Liver (tissue), 9 donors: ENCODE results near the gene SELENOM. TPM values are rescaled to one million over a fixed set of nuclear protein-coding genes. Genes with fewer than 3 reads are reported as not detected.
A peak's percentile ranks its signal among the peaks of the same experiment; 100 is the strongest.

Experiments
- DNase-seq: peaks from one replicate; pipeline ENCODE4 v3.0.0-alpha.2; 2017; ENCODE audit warnings: low spot score
- H3K27ac ChIP-seq, 2 donors: one replicate each; pipeline ENCODE4 v1.7.0; 2013; ENCODE audit warnings: inconsistent platforms in 2 of 2, low read length in 2 of 2, control low read depth in 1 of 2, low read depth in 1 of 2, mild to moderate bottlenecking in 1 of 2
- H3K27me3 ChIP-seq, 4 donors: one replicate each; pipeline versions ENCODE4 v1.6.1 to v1.7.0; 2013; ENCODE audit warnings: low read length in 3 of 4, inconsistent platforms in 1 of 4, mild to moderate bottlenecking in 1 of 4, moderate library complexity in 1 of 4; ENCODE audit not compliant: control insufficient read depth in 4 of 4, insufficient read depth in 4 of 4
- H3K36me3 ChIP-seq, 4 donors: one replicate each; pipeline versions ENCODE4 v1.6.1 to v1.7.0; 2013; ENCODE audit warnings: low read length in 3 of 4, mild to moderate bottlenecking in 3 of 4, low read depth in 1 of 4, moderate library complexity in 1 of 4; ENCODE audit not compliant: control insufficient read depth in 4 of 4, insufficient read depth in 3 of 4
- H3K4me1 ChIP-seq, 4 donors: one replicate each; pipeline versions ENCODE4 v1.6.1 to v1.7.0; 2013; ENCODE audit warnings: low read length in 3 of 4, mild to moderate bottlenecking in 3 of 4, moderate library complexity in 1 of 4; ENCODE audit not compliant: control insufficient read depth in 4 of 4, insufficient read depth in 4 of 4
- H3K4me3 ChIP-seq, 3 donors: one replicate each; pipeline versions ENCODE4 v1.6.1 to v1.7.0; 2013; ENCODE audit warnings: low read length in 3 of 3, control low read depth in 1 of 3, low read depth in 1 of 3, mild to moderate bottlenecking in 1 of 3
- H3K9ac ChIP-seq, 2 donors: one replicate each; pipeline ENCODE4 v1.7.0; 2013; ENCODE audit warnings: low read length in 2 of 2, mild to moderate bottlenecking in 2 of 2, moderate library complexity in 2 of 2, control low read depth in 1 of 2, low read depth in 1 of 2
- H3K9me3 ChIP-seq, 4 donors: one replicate each; pipeline versions ENCODE4 v1.6.1 to v1.7.0; 2013; ENCODE audit warnings: low read length in 3 of 4; ENCODE audit not compliant: control insufficient read depth in 4 of 4
- ATF3 ChIP-seq: IDR thresholded peaks from 2 replicates; pipeline ENCODE4 v1.6.1; 2016; ENCODE audit warnings: antibody characterized with exemption
- CTCF ChIP-seq: fragments of 150-350 bp; IDR thresholded peaks from 2 replicates; pipeline ENCODE4 v1.5.1; 2017; ENCODE audit warnings: improper control_type of control experiment, low read depth, low read length; ENCODE audit not compliant: missing input control
- EGR1 ChIP-seq, 2 donors: IDR thresholded peaks; 2 replicates each; pipeline ENCODE4 v1.6.1; 2016 to 2018; ENCODE audit warnings: antibody characterized with exemption in 2 of 2, low read depth in 2 of 2
- FOXA1 ChIP-seq: IDR thresholded peaks from 2 replicates; pipeline ENCODE4 v1.6.1; 2016; ENCODE audit warnings: antibody characterized with exemption
- FOXA2 ChIP-seq: IDR thresholded peaks from 2 replicates; pipeline ENCODE4 v1.6.1; 2016; ENCODE audit warnings: antibody characterized with exemption
- GABPA ChIP-seq, 2 donors: IDR thresholded peaks in 1 of 2; conservative IDR thresholded peaks in 1 of 2; 2 replicates each; pipeline ENCODE4 v1.6.1; 2016; ENCODE audit warnings: antibody characterized with exemption in 2 of 2, mild to moderate bottlenecking in 1 of 2, moderate library complexity in 1 of 2
- HNF4A ChIP-seq, 2 donors: conservative IDR thresholded peaks; 2 replicates each; pipeline ENCODE4 v1.6.1; 2016; ENCODE audit warnings: antibody characterized with exemption in 2 of 2, mild to moderate bottlenecking in 2 of 2
- HNF4G ChIP-seq: IDR thresholded peaks from 2 replicates; pipeline ENCODE4 v1.6.1; 2016; ENCODE audit warnings: antibody characterized with exemption
- JUND ChIP-seq, 2 donors: IDR thresholded peaks; 2 replicates each; pipeline ENCODE4 v1.6.1; 2016; ENCODE audit warnings: antibody characterized with exemption in 2 of 2
- NR2F2 ChIP-seq: IDR thresholded peaks from 2 replicates; pipeline ENCODE4 v1.6.1; 2016; ENCODE audit warnings: antibody characterized with exemption
- RAD21 ChIP-seq, 2 donors: IDR thresholded peaks; 2 replicates each; pipeline ENCODE4 v1.6.1; 2016; ENCODE audit warnings: antibody characterized with exemption in 2 of 2, mild to moderate bottlenecking in 2 of 2
- RXRA ChIP-seq, 2 donors: IDR thresholded peaks; 2 replicates each; pipeline ENCODE4 v1.6.1; 2017 to 2018; ENCODE audit warnings: antibody characterized with exemption in 2 of 2, mild to moderate bottlenecking in 1 of 2
- SP1 ChIP-seq: IDR thresholded peaks from 2 replicates; pipeline ENCODE4 v1.6.1; 2018; ENCODE audit warnings: antibody characterized with exemption, mild to moderate bottlenecking
- TAF1 ChIP-seq: conservative IDR thresholded peaks from 2 replicates; pipeline ENCODE4 v1.6.1; 2016; ENCODE audit warnings: antibody characterized with exemption, mild to moderate bottlenecking
- YY1 ChIP-seq: IDR thresholded peaks from 2 replicates; pipeline ENCODE4 v1.6.1; 2016; ENCODE audit warnings: antibody characterized with exemption, mild to moderate bottlenecking
- ZBTB33 ChIP-seq: IDR thresholded peaks from 2 replicates; pipeline ENCODE4 v1.6.1; 2016; ENCODE audit warnings: antibody characterized with exemption
- WGBS: extraction: QIAGEN DNeasy Blood & Tissue Kit; methylation state at CpG from one replicate; pipeline ENCODE4 v1.1.7; 2013; 5-methylcytosine and 5-hydroxymethylcytosine counted together
- polyA plus RNA-seq, 2 donors: library from polyadenylated mRNA; stranded (reverse) in 1 of 2; unstranded in 1 of 2; fragments of 200-250 nt in 1 of 2; fragments of >200 nt in 1 of 2; fragmentation: Nextera tagmentation in 1 of 2; extraction: Ambion mirVana in 1 of 2; gene quantifications; one replicate each; pipeline versions ENCODE4 v1.2.1 to v1.2.3, GENCODE V29; 2013 to 2015
- total RNA-seq, 2 donors: library from RNA; depleted of rRNA; stranded (reverse); fragments of >200 nt; gene quantifications; one replicate each; pipeline ENCODE4 v1.2.3, GENCODE V29; 2014
- TF ChIP-seq, protein P1 (sequence below): IDR thresholded peaks from 2 replicates; pipeline ENCODE4 v1.6.1; 2016; ENCODE audit warnings: antibody characterized with exemption, mild to moderate bottlenecking
- donor health status: healthy.
- donor health status: healthy.
- donor health status: healthy.
- donor health status: healthy.
- donor health status: healthy.

SELENOM gene
- total and polyA plus RNA-seq, 4 donors = 3.0 to 17.3 (median 12.2) TPM

GRCh38 chr22:31153357-31153756 is 46.0 kb upstream of the SELENOM start (continued):
- no peak for TF ChIP-seq EGR1 (IDR thresholded peaks at IDR 0.05; ENCODE audit: low read depth in 2 of 2)
- TF ChIP-seq TAF1 = no peak
- no peak for TF ChIP-seq NR2F2
- TF ChIP-seq JUND (IDR thresholded peaks at IDR 0.05) = no peak
- no peak for TF ChIP-seq FOXA2
- TF ChIP-seq YY1 = no peak
- no peak for TF ChIP-seq FOXA1

GRCh38 chr22:31151872-31152271 is 44.5 kb upstream of the SELENOM start:
- TF ChIP-seq, protein P1, sequence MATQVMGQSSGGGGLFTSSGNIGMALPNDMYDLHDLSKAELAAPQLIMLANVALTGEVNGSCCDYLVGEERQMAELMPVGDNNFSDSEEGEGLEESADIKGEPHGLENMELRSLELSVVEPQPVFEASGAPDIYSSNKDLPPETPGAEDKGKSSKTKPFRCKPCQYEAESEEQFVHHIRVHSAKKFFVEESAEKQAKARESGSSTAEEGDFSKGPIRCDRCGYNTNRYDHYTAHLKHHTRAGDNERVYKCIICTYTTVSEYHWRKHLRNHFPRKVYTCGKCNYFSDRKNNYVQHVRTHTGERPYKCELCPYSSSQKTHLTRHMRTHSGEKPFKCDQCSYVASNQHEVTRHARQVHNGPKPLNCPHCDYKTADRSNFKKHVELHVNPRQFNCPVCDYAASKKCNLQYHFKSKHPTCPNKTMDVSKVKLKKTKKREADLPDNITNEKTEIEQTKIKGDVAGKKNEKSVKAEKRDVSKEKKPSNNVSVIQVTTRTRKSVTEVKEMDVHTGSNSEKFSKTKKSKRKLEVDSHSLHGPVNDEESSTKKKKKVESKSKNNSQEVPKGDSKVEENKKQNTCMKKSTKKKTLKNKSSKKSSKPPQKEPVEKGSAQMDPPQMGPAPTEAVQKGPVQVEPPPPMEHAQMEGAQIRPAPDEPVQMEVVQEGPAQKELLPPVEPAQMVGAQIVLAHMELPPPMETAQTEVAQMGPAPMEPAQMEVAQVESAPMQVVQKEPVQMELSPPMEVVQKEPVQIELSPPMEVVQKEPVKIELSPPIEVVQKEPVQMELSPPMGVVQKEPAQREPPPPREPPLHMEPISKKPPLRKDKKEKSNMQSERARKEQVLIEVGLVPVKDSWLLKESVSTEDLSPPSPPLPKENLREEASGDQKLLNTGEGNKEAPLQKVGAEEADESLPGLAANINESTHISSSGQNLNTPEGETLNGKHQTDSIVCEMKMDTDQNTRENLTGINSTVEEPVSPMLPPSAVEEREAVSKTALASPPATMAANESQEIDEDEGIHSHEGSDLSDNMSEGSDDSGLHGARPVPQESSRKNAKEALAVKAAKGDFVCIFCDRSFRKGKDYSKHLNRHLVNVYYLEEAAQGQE = no peak
- TF ChIP-seq CTCF (no peak), FOXA1 (no peak), HNF4A (conservative IDR thresholded peaks at IDR 0.05) (no peak), NR2F2 (peak; percentile 95)
- WGBS = 86% methylated on average over 2 of the region's 2 CpGs
- H3K4me1 ChIP-seq = no peaks in the 10 kb centered on the region
- no peak overlapping the region for H3K9ac ChIP-seq
- H3K36me3 ChIP-seq = no peaks in the 10 kb centered on the region
- peaks cover 0 to 7% (median 2%) of the 10 kb centered on the region in 4 donors for H3K9me3 ChIP-seq
- no peaks in the 10 kb centered on the region for H3K27me3 ChIP-seq
- H3K27ac ChIP-seq = no peak overlapping the region
- no peak overlapping the region for H3K4me3 ChIP-seq
- DNase-seq = no peak

DNA sequence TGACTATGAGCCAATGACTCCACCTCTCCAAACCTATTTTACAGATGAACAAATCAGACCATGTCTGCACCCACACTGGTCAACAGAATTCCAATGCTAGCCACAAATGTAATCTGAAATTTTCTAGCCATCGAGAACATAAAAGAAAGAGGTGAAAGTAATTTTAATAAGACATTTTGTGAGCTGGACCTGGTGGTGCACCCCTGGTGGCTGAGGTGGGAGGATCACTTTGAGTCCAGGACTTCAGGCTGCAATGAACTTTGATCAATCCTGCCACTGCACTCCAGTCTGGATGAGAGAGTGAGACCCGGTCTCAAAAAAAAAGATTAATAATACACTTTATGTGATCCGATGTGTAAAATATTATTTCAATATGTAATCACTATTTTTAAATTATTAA is 43.2 kb upstream of the SELENOM start:
- DNase-seq = no peak
- Histone ChIP-seq H3K36me3 (no peaks in the 10 kb centered on the region), H3K9me3 (peaks cover 0 to 7% (median 2%) of the 10 kb centered on the region in 4 donors), H3K27me3 (no peaks in the 10 kb centered on the region), H3K4me3 (no peak overlapping the region), H3K9ac (no peak overlapping the region), H3K4me1 (no peaks in the 10 kb centered on the region), H3K27ac (no peak overlapping the region)
- WGBS = 39% methylated on average over 3 of the region's 3 CpGs
- TF ChIP-seq TAF1 = no peak
- TF ChIP-seq ATF3 = no peak
- TF ChIP-seq HNF4G = no peak
- no peak for TF ChIP-seq JUND (IDR thresholded peaks at IDR 0.05)
- no peak for TF ChIP-seq FOXA2
- TF ChIP-seq ZBTB33 = no peak
- TF ChIP-seq RAD21 (IDR thresholded peaks at IDR 0.05) = peak; percentile 17 to 48
- peak; percentile 38 for TF ChIP-seq SP1
- TF ChIP-seq, protein P1 = no peak
- peak; percentile 43 for TF ChIP-seq CTCF
- no peak for TF ChIP-seq GABPA (IDR thresholded peaks at IDR 0.05 in 1 of 2, conservative IDR thresholded peaks at IDR 0.05 in 1 of 2)
- TF ChIP-seq YY1 = no peak
- no peak for TF ChIP-seq FOXA1
- TF ChIP-seq RXRA (IDR thresholded peaks at IDR 0.05) = no peak
- TF ChIP-seq HNF4A (conservative IDR thresholded peaks at IDR 0.05) = peak; percentile 57 to 80
